GM23338 (cell line): ENCODE measurements around the gene BNC2. TPM values are rescaled to one million over a fixed set of nuclear protein-coding genes. Genes with fewer than 3 reads are reported as not detected.

Experiments used
- ATAC-seq: fragments of 200-7000 bp; cut with Tn5 transposase; 3 replicates; pipeline ENCODE4 v1.9.1; 2020
- DNase-seq: peaks from one replicate; pipeline ENCODE4 v3.0.0-alpha.2; 2015; ENCODE audit warnings: low spot score
- H2AFZ ChIP-seq: fragments of 200-600 bp; sonication (generic); 2 replicates; pipeline ENCODE4 v1.8.0; 2016; ENCODE audit warnings: antibody characterized with exemption, mild to moderate bottlenecking, moderate library complexity
- H3F3A ChIP-seq: fragments of 200-600 bp; sonication (generic); replicated peaks from 2 replicates; pipeline ENCODE4 v1.8.0; 2017; ENCODE audit warnings: antibody characterized with exemption, mixed run types, low read depth
- H3K27ac ChIP-seq: fragments of 200-600 bp; sonication (generic); 2 replicates; pipeline ENCODE4 v1.6.1; 2016; ENCODE audit warnings: low read depth
- H3K27me3 ChIP-seq: fragments of 200-600 bp; sonication (generic); 2 replicates; pipeline ENCODE4 v1.8.0; 2016; ENCODE audit warnings: mild to moderate bottlenecking, mixed run types, moderate library complexity; ENCODE audit not compliant: insufficient read depth
- H3K36me3 ChIP-seq: fragments of 200-600 bp; sonication (generic); 2 replicates; pipeline ENCODE4 v1.8.0; 2016; ENCODE audit warnings: mild to moderate bottlenecking; ENCODE audit not compliant: insufficient read depth
- H3K4me1 ChIP-seq: fragments of 200-600 bp; sonication (generic); 2 replicates; pipeline ENCODE4 v1.8.0; 2016; ENCODE audit warnings: mild to moderate bottlenecking, moderate library complexity; ENCODE audit not compliant: insufficient read depth
- H3K4me2 ChIP-seq: fragments of 200-600 bp; sonication (generic); 2 replicates; pipeline ENCODE4 v1.7.1; 2017; ENCODE audit warnings: mixed run types
- H3K4me3 ChIP-seq: fragments of 200-600 bp; sonication (generic); 2 replicates; pipeline ENCODE4 v1.6.1; 2016; ENCODE audit warnings: mixed run types
- H3K79me2 ChIP-seq: fragments of 200-600 bp; sonication (generic); replicated peaks from 2 replicates; pipeline ENCODE4 v1.8.0; 2017; ENCODE audit warnings: mild to moderate bottlenecking; ENCODE audit not compliant: insufficient read depth
- H3K9me2 ChIP-seq: fragments of 200-600 bp; sonication (generic); 2 replicates; pipeline ENCODE4 v1.8.0; 2017; ENCODE audit not compliant: insufficient read depth
- H4K20me1 ChIP-seq: fragments of 200-600 bp; sonication (generic); replicated peaks from 2 replicates; pipeline ENCODE4 v1.8.0; 2017; ENCODE audit warnings: mild to moderate bottlenecking; ENCODE audit not compliant: insufficient read depth
- H3K27ac Mint-ChIP-seq: 2 replicates; pipeline ENCODE4 v1.8.0; 2020; ENCODE audit warnings: inconsistent platforms, mild to moderate bottlenecking, moderate library complexity, mixed read lengths
- H3K27me3 Mint-ChIP-seq: 3 replicates; pipeline ENCODE4 v1.8.0; 2022; ENCODE audit warnings: low read depth, mild to moderate bottlenecking, moderate library complexity, mixed read lengths, inconsistent platforms; ENCODE audit not compliant: insufficient read depth, poor library complexity
- H3K36me3 Mint-ChIP-seq: 3 replicates; pipeline ENCODE4 v1.8.0; 2021; ENCODE audit warnings: low read depth, mild to moderate bottlenecking, inconsistent platforms, moderate library complexity, mixed read lengths
- H3K4me1 Mint-ChIP-seq: 3 replicates; pipeline ENCODE4 v1.8.0; 2020; ENCODE audit warnings: mild to moderate bottlenecking, inconsistent platforms, mixed read lengths
- H3K4me3 Mint-ChIP-seq: 3 replicates; pipeline ENCODE4 v1.8.0; 2021; ENCODE audit warnings: moderate library complexity, mild to moderate bottlenecking, inconsistent platforms, mixed read lengths
- H3K9me3 Mint-ChIP-seq: 3 replicates; pipeline ENCODE4 v1.8.0; 2020; ENCODE audit warnings: moderate library complexity, mild to moderate bottlenecking, inconsistent platforms, mixed read lengths
- CREB1 ChIP-seq: fragments of 250-450 bp; sonication (Bioruptor Pico); IDR thresholded peaks from 2 replicates; pipeline ENCODE4 v1.5.0; 2020; ENCODE audit warnings: low read depth, mild to moderate bottlenecking, moderate library complexity
- CTCF ChIP-seq, 2 experiments: fragments of 200-600 bp in 1 of 2; sonication (generic) in 1 of 2; conservative IDR thresholded peaks; 2 replicates each; pipeline versions ENCODE4 v1.5.1 to v1.6.1; 2016 to 2017; ENCODE audit warnings: antibody characterized with exemption in 2 of 2, low read depth in 2 of 2, mild to moderate bottlenecking in 2 of 2, moderate library complexity in 1 of 2
- NANOG ChIP-seq: IDR thresholded peaks from 2 replicates; pipeline ENCODE4 v1.6.1; 2016; ENCODE audit warnings: antibody characterized with exemption, borderline replicate concordance
- REST ChIP-seq: IDR thresholded peaks from one replicate; pipeline ENCODE4 v1.6.1; 2018; ENCODE audit warnings: antibody characterized with exemption; ENCODE audit not compliant: unreplicated experiment
- STAT1 ChIP-seq: IDR thresholded peaks from one replicate; pipeline ENCODE4 v1.6.1; 2016; ENCODE audit warnings: antibody characterized with exemption; ENCODE audit not compliant: unreplicated experiment
- ZNF331 ChIP-seq: fragments of 250-450 bp; sonication (Bioruptor Pico); IDR thresholded peaks from 2 replicates; pipeline ENCODE4 v1.5.0; 2020; ENCODE audit warnings: low read depth, mild to moderate bottlenecking, moderate library complexity
- ZNF462 ChIP-seq: fragments of 250-450 bp; sonication (Bioruptor Pico); IDR thresholded peaks from 2 replicates; pipeline ENCODE4 v1.5.0; 2020; ENCODE audit warnings: mild to moderate bottlenecking, moderate library complexity
- polyA plus RNA-seq: library from polyadenylated mRNA; unstranded; fragments of >200 nt; fragmentation: Nextera tagmentation; extraction: Ambion mirVana; gene quantifications from 2 replicates; pipeline ENCODE4 v1.2.1, GENCODE V29; 2016
- total RNA-seq: library from RNA; depleted of rRNA; stranded (reverse); fragments of >200 nt; shearing (Covaris generic); gene quantifications from 2 replicates; pipeline ENCODE4 v1.2.3, GENCODE V29; 2014
- TF ChIP-seq, protein P1 (sequence below): IDR thresholded peaks from 2 replicates; pipeline ENCODE4 v1.6.1; 2016; ENCODE audit warnings: antibody characterized with exemption

Gene BNC2
- total and polyA plus RNA-seq, 2 experiments from 2014 or later = 12.7 to 13.2 TPM

GRCh38 chr9:16773617-16774016 is 96.9 kb downstream of the BNC2 start (continued):
- TF ChIP-seq ZNF462 (CRISPR knock-in tag) = no peak

- Mint-ChIP-seq H3K27ac (no peak overlapping the region), H3K4me1 (peaks cover 59% of the 10 kb centered on the region), H3K36me3 (peaks cover 3% of the 10 kb centered on the region), H3K9me3 (no peaks in the 10 kb centered on the region), H3K27me3 (no peaks in the 10 kb centered on the region), H3K4me3 (no peak overlapping the region)
- Histone ChIP-seq H3K4me1 (peaks cover 36% of the 10 kb centered on the region), H3F3A (peaks cover 8% of the 10 kb centered on the region; the same call in 1 of the 2 replicates), H3K9me2 (no peaks in the 10 kb centered on the region), H3K79me2 (peaks cover 10% of the 10 kb centered on the region; the same call in 1 of the 2 replicates), H3K27me3 (no peaks in the 10 kb centered on the region), H4K20me1 (no peaks in the 10 kb centered on the region), H3K4me3 (no peak overlapping the region), H3K4me2 (no peak overlapping the region), H2AFZ (no peak overlapping the region), H3K36me3 (no peaks in the 10 kb centered on the region), H3K27ac (no peak overlapping the region)
- no peak for ATAC-seq
- no peak for DNase-seq
- no peak for TF ChIP-seq REST
- no peak for TF ChIP-seq CREB1
- no peak for TF ChIP-seq NANOG
- no peak for TF ChIP-seq CTCF (conservative IDR thresholded peaks at IDR 0.05; ENCODE audit: low read depth in 2 of 2)
- TF ChIP-seq, protein P1, sequence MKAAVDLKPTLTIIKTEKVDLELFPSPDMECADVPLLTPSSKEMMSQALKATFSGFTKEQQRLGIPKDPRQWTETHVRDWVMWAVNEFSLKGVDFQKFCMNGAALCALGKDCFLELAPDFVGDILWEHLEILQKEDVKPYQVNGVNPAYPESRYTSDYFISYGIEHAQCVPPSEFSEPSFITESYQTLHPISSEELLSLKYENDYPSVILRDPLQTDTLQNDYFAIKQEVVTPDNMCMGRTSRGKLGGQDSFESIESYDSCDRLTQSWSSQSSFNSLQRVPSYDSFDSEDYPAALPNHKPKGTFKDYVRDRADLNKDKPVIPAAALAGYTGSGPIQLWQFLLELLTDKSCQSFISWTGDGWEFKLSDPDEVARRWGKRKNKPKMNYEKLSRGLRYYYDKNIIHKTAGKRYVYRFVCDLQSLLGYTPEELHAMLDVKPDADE = no peak
- no peak for TF ChIP-seq ZNF331
- no peak for TF ChIP-seq STAT1
Measured at GRCh38 chr9:16773116-16773515, 97.4 kb downstream of the BNC2 start.
